22Rv1 (cell line): Measurements from ENCODE around the gene YJEFN3.

Experiments used
- CTCF ChIP-seq: fragments of 450-650 bp; IDR thresholded peaks from 2 replicates; pipeline ENCODE4 v1.5.1; 2017; ENCODE audit warnings: mild to moderate bottlenecking
- ZFX ChIP-seq: fragments of 450-650 bp; IDR thresholded peaks from 2 replicates; pipeline ENCODE4 v1.6.1; 2017; ENCODE audit warnings: antibody characterized with exemption, borderline replicate concordance

GRCh38 chr19:19538061-19538784 is 9.5 kb downstream of the YJEFN3 start, which contains the start of gene CILP2:
- TF ChIP-seq CTCF (no peak), ZFX (no peak)
